ENCODE measurements around the gene INAFM2. TPM values are rescaled to one million over a fixed set of nuclear protein-coding genes. Genes with fewer than 3 reads are reported as not detected.

The INAFM2 gene
- polyA plus RNA-seq, 2 donors, result 6.4 to 7.0 TPM

DNA sequence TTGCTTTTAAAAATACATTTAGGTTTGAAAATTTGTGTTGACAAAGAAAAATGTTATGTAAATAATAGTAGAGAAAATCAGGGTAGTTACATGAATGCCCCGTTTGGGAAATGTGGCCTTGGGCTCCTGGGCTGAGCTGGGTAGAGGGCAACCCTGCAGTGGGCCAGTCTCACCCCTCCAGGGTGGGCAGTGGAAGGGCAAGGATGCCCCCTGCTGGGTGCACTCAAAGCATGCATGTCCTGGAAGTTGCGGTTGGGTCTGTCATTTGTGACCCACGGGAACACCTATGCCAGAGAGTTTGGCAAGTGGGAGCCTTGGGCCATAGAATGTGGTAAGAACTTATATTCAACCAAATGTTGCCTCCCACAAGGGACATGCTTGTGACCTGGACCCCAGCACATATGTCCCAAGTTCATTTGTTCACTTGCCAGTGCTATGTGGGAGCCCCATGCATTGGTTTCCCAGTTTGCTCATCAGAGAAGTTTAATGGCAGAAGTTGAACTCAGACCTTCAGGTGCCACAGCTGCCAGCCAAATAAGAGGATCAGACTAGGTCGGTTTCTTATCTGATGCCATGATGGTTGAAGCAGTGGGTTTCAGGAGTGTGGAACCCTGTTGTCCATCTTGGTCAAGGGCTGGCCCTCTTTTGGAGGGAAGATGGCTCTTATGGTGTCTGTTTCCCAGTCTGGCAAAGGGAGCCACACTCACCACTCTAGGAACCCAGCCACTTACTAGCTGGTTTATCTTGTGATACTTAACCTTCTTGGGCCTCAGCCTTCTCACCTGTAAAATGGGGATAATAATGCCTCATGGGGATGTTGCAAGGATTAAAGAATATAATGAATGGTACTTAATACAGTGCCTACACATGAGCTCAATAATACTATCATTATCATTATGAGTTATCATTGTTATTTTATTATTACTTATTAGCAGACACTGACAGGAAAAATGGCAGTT lies 13.2 kb upstream of the INAFM2 start:
- 15 to 30% methylated on average over 4 of the region's 4 CpGs for WGBS, 2 donors
- Histone ChIP-seq H3K4me1 (ENCODE audit: control insufficient read depth in 2 of 2, insufficient read depth in 2 of 2, low read length in 1 of 2) (peaks cover 0 to 3% of the 10 kb centered on the region in 2 donors), H3K9me3 (ENCODE audit: control insufficient read depth in 2 of 2, insufficient read depth in 1 of 2, low read depth in 1 of 2, low read length in 1 of 2) (no peaks in the 10 kb centered on the region), H3K4me3 (ENCODE audit: low read depth in 1 of 2, low read length in 2 of 2) (no peak overlapping the region), H3K36me3 (ENCODE audit: control insufficient read depth in 2 of 2, insufficient read depth in 2 of 2, low read length in 1 of 2) (no peaks in the 10 kb centered on the region), H3K27me3 (ENCODE audit: control insufficient read depth in 1 of 2, insufficient read depth in 2 of 2, low read length in 2 of 2) (no peaks in the 10 kb centered on the region), H3K27ac (ENCODE audit: low read depth in 2 of 2, low read length in 1 of 2) (no peak overlapping the region)

DNA sequence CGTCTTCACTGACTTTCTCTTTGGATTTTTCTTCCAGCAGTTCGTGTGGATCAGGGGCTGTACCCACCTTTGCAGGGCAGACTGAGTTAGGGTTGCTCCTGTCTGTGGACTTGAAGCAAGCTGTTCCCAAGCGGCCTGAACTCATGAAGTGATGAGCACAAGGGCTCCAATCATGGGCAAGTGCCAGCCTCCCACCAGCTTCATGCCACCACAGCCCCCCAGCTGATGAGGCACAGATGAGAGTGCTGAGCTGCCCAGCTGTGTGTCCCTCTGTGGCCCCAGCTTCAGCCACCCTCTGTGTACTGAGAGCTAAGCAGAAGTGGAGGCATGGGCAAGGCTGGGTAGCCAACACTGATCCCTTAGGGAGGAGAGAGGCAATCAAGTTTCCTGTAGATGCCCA lies 12.5 kb upstream of the INAFM2 start:
- 56 to 66% methylated on average over 3 of the region's 3 CpGs for WGBS, 2 donors
- no peak overlapping the region for H3K27ac ChIP-seq (ENCODE audit: low read depth in 2 of 2, low read length in 1 of 2)
- H3K4me1 ChIP-seq (ENCODE audit: control insufficient read depth in 2 of 2, insufficient read depth in 2 of 2, low read length in 1 of 2), result peaks cover 0 to 3% of the 10 kb centered on the region in 2 donors
- no peaks in the 10 kb centered on the region for H3K9me3 ChIP-seq (ENCODE audit: control insufficient read depth in 2 of 2, insufficient read depth in 1 of 2, low read depth in 1 of 2, low read length in 1 of 2)
- no peaks in the 10 kb centered on the region for H3K36me3 ChIP-seq (ENCODE audit: control insufficient read depth in 2 of 2, insufficient read depth in 2 of 2, low read length in 1 of 2)
- no peaks in the 10 kb centered on the region for H3K27me3 ChIP-seq (ENCODE audit: control insufficient read depth in 1 of 2, insufficient read depth in 2 of 2, low read length in 2 of 2)
- no peak overlapping the region for H3K4me3 ChIP-seq (ENCODE audit: low read depth in 1 of 2, low read length in 2 of 2)

DNA sequence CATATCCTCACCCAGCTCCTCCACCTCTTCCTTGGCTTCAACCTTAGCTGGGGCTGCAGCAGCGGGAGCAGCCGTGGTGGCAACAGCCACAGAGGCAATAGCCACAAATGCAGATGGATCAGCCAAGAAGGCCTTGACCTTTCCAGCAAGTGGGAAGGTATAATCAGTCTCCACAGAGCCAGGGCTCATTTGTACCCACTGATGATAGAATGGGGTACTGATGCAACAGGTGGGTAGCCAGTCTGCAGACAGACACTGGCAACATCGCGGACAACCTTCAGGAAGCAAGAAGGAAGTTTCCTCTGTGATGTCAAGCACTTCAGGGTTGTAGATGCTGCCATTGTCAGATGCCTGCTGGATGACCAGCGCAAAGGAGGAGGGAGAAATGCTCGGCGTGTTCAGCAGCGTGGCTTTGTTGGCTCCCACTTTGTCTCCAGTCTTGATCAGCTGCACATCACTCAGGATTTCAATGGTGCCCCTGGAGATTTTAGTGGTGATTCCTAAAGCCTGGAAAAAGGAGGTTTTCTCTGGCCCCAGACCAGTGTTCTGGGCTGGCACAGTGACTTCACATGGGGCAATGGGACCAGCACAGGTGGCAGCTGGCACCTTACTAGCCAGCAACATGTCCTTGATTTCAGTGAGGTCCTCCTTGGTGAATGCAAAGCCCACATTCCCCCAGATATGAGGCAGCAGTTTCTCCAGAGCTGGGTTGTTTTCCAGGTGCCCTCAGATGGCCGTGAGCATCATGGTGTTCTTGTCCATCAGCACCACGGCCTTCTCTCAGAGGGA lies 10.9 kb upstream of the INAFM2 start:
- no peak overlapping the region for H3K4me3 ChIP-seq (ENCODE audit: low read depth in 1 of 2, low read length in 2 of 2)
- H3K4me1 ChIP-seq (ENCODE audit: control insufficient read depth in 2 of 2, insufficient read depth in 2 of 2, low read length in 1 of 2), result peaks cover 0 to 3% of the 10 kb centered on the region in 2 donors
- H3K36me3 ChIP-seq (ENCODE audit: control insufficient read depth in 2 of 2, insufficient read depth in 2 of 2, low read length in 1 of 2), result no peaks in the 10 kb centered on the region
- H3K27me3 ChIP-seq (ENCODE audit: control insufficient read depth in 1 of 2, insufficient read depth in 2 of 2, low read length in 2 of 2), result no peaks in the 10 kb centered on the region
- H3K9me3 ChIP-seq (ENCODE audit: control insufficient read depth in 2 of 2, insufficient read depth in 1 of 2, low read depth in 1 of 2, low read length in 1 of 2), result no peaks in the 10 kb centered on the region
- 91 to 92% methylated on average over 9 to 10 of the region's 10 CpGs for WGBS, 2 donors
- no peak overlapping the region for H3K27ac ChIP-seq (ENCODE audit: low read depth in 2 of 2, low read length in 1 of 2)

DNA sequence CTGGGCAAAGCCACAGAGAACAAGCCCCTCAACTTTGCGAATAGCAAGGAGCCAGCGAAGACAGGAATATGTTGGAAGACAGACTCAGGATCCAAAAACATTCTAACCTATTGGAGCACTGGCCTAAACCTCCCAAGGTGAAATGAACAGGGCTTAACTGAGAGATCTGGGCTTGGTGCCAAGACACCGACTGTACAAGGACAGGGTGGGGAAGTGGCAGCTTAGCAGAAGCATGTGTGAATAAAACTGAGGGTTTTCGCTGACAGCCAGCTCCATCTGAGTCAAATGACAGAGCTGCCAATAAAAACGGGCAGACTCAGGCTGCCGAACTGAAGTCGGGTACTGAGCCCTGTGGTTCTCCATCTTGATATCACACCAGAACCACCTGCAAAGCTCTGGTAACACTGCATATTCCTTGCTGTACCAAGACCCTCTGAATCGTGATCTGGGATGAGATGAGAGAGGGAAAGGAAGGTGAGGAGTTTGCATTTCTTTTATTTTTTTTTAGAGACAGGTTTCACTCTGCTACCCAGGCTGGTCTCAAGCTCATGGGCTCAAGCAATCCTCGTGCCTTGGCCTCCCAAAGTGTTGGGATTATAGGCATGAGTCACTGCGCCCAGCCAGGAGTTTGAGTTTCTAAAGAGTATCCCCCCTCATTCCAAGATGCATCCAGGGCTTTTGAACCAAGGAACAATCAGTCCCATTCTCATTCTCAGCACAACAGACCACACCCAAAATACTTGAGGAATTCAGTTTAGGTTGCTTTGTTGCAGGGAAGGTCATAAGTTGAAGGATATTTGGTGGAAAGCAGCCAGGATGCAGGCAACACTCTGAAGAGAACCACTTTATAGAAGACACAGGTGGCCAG lies 9.7 kb upstream of the INAFM2 start:
- Histone ChIP-seq H3K27ac (ENCODE audit: low read depth in 2 of 2, low read length in 1 of 2) (no peak overlapping the region), H3K27me3 (ENCODE audit: control insufficient read depth in 1 of 2, insufficient read depth in 2 of 2, low read length in 2 of 2) (no peaks in the 10 kb centered on the region), H3K36me3 (ENCODE audit: control insufficient read depth in 2 of 2, insufficient read depth in 2 of 2, low read length in 1 of 2) (no peaks in the 10 kb centered on the region), H3K4me1 (ENCODE audit: control insufficient read depth in 2 of 2, insufficient read depth in 2 of 2, low read length in 1 of 2) (peaks cover 0 to 2% of the 10 kb centered on the region in 2 donors), H3K4me3 (ENCODE audit: low read depth in 1 of 2, low read length in 2 of 2) (no peak overlapping the region), H3K9me3 (ENCODE audit: control insufficient read depth in 2 of 2, insufficient read depth in 1 of 2, low read depth in 1 of 2, low read length in 1 of 2) (no peaks in the 10 kb centered on the region)
- WGBS, 2 donors, result 34 to 37% methylated on average over 10 of the region's 10 CpGs

DNA sequence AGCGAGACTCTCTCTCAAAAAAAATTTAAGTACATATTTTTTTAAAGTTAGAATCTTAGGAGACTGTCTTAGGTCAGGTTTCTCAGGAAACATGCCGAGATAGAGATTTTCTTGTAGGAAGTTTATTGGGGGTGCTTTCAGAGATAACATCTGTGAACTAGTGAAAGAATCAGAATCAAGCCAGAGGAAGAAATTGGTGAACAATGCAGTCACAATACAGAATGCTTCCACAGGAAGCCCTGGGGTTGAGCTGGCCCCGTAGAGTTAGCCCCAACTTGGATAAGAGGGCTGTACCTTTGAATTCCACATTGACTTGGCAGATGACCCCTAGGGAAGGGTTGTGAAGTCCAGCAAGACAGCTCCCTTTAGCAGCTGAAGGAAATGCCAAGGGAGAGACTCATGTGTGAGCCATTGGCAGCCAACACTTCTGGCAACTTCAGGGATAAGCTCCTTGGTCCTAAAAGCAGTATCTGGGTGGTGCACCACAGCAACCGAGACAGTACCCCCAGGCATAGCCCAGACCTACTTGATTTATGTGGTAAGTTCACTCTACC lies 8.7 kb upstream of the INAFM2 start:
- H3K9me3 ChIP-seq (ENCODE audit: control insufficient read depth in 2 of 2, insufficient read depth in 1 of 2, low read depth in 1 of 2, low read length in 1 of 2), result no peaks in the 10 kb centered on the region
- no peak overlapping the region for H3K27ac ChIP-seq (ENCODE audit: low read depth in 2 of 2, low read length in 1 of 2)
- H3K4me1 ChIP-seq (ENCODE audit: control insufficient read depth in 2 of 2, insufficient read depth in 2 of 2, low read length in 1 of 2), result no peaks in the 10 kb centered on the region
- no peak overlapping the region for H3K4me3 ChIP-seq (ENCODE audit: low read depth in 1 of 2, low read length in 2 of 2)
- H3K36me3 ChIP-seq (ENCODE audit: control insufficient read depth in 2 of 2, insufficient read depth in 2 of 2, low read length in 1 of 2), result no peaks in the 10 kb centered on the region
- 77 to 88% methylated on average over 4 of the region's 4 CpGs for WGBS, 2 donors
- H3K27me3 ChIP-seq (ENCODE audit: control insufficient read depth in 1 of 2, insufficient read depth in 2 of 2, low read length in 2 of 2), result no peaks in the 10 kb centered on the region

DNA sequence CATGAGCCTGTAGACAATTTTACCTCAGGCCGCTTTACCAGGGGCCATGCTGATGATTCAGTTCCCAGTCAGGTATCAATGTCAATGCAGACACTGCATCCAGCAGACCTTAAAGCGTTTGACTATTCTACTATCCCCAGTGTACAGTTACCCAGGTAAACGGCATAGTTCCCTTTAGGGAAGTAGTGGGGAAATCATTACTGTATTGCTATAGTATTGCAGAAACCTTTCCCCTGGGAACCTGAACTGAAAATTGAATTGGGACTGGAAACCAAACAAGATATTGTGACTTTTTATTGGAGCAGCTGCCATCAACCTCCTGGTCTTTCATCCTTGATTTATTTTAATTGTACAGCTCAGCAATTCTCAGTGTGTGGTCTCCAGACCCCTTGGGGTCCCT lies 6.6 kb upstream of the INAFM2 start:
- Histone ChIP-seq H3K27ac (ENCODE audit: low read depth in 2 of 2, low read length in 1 of 2) (no peak overlapping the region), H3K4me3 (ENCODE audit: low read depth in 1 of 2, low read length in 2 of 2) (no peak overlapping the region), H3K4me1 (ENCODE audit: control insufficient read depth in 2 of 2, insufficient read depth in 2 of 2, low read length in 1 of 2) (no peaks in the 10 kb centered on the region), H3K36me3 (ENCODE audit: control insufficient read depth in 2 of 2, insufficient read depth in 2 of 2, low read length in 1 of 2) (no peaks in the 10 kb centered on the region), H3K9me3 (ENCODE audit: control insufficient read depth in 2 of 2, insufficient read depth in 1 of 2, low read depth in 1 of 2, low read length in 1 of 2) (no peaks in the 10 kb centered on the region), H3K27me3 (ENCODE audit: control insufficient read depth in 1 of 2, insufficient read depth in 2 of 2, low read length in 2 of 2) (no peaks in the 10 kb centered on the region)
- WGBS, 2 donors, result 89 to 90% methylated on average over 3 of the region's 3 CpGs

DNA sequence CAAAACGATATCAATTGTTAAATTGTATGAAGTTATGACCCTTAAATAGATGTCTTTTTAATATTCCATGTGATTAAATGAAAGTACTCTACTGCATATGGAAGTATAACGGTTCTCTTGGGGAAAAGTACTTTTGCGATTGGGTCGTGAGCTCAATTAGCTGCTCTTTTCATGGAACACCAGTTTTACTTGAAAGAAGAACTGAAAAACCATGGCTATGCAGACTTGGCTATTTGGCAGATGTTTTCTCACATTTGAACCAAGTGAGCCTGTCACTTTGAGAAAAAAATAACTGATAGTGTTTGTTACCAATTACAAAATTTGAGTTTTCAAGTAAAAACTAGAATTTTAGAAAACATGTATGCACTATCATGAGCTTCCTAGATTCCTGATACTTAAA lies 5.9 kb upstream of the INAFM2 start:
- H3K27ac ChIP-seq (ENCODE audit: low read depth in 2 of 2, low read length in 1 of 2), result no peak overlapping the region
- H3K9me3 ChIP-seq (ENCODE audit: control insufficient read depth in 2 of 2, insufficient read depth in 1 of 2, low read depth in 1 of 2, low read length in 1 of 2), result no peaks in the 10 kb centered on the region
- no peaks in the 10 kb centered on the region for H3K36me3 ChIP-seq (ENCODE audit: control insufficient read depth in 2 of 2, insufficient read depth in 2 of 2, low read length in 1 of 2)
- no peaks in the 10 kb centered on the region for H3K27me3 ChIP-seq (ENCODE audit: control insufficient read depth in 1 of 2, insufficient read depth in 2 of 2, low read length in 2 of 2)
- no peak overlapping the region for H3K4me3 ChIP-seq (ENCODE audit: low read depth in 1 of 2, low read length in 2 of 2)
- WGBS, 2 donors, result 76 to 78% methylated on average over 4 of the region's 4 CpGs
- no peaks in the 10 kb centered on the region for H3K4me1 ChIP-seq (ENCODE audit: control insufficient read depth in 2 of 2, insufficient read depth in 2 of 2, low read length in 1 of 2)

DNA sequence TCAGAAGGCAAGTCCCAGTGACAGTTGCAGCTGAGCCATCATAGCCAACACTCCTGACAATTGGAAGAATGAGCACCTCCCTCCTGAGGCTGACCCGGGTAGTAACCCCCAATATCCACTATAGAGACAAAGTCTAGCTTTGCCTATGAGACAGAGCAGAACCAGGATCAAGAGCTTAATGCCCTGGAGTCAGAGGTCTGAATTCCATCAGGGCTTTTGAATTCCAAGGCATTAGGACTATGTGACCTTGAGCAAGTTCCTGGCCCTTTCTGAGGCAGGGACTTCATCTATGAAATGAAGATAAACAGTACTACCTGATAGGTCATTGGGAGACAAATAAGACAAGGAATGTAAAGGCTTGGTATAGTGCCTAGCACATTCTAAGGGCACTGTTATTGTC lies 3.1 kb upstream of the INAFM2 start:
- Histone ChIP-seq H3K4me3 (ENCODE audit: low read depth in 1 of 2, low read length in 2 of 2) (no peak overlapping the region), H3K9me3 (ENCODE audit: control insufficient read depth in 2 of 2, insufficient read depth in 1 of 2, low read depth in 1 of 2, low read length in 1 of 2) (no peaks in the 10 kb centered on the region), H3K27ac (ENCODE audit: low read depth in 2 of 2, low read length in 1 of 2) (no peak overlapping the region), H3K36me3 (ENCODE audit: control insufficient read depth in 2 of 2, insufficient read depth in 2 of 2, low read length in 1 of 2) (no peaks in the 10 kb centered on the region), H3K4me1 (ENCODE audit: control insufficient read depth in 2 of 2, insufficient read depth in 2 of 2, low read length in 1 of 2) (peaks cover 3 to 4% of the 10 kb centered on the region in 2 donors), H3K27me3 (ENCODE audit: control insufficient read depth in 1 of 2, insufficient read depth in 2 of 2, low read length in 2 of 2) (no peaks in the 10 kb centered on the region)
- 95 to 96% methylated on average over 1 of the region's 1 CpG for WGBS, 2 donors

DNA sequence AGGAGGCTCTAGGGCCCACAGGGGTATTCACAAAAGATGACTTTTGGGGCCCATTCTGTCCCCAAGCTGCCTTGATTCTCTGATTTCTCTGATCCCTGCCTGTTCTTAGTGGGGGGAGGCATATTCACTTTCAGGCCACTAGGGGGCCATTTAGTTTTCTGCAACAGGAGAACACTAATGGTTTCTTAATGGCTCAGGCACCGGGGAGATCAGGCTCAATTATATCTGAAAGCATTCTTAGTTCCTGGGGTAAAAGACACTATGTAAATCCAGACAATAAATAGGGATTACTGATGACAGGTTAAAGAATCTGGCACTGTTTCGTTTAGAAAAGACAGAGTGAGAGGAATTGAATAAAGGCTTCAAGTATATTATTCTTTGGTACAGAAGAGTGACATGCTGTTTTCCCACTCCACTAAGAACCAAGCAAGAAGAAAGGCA lies 2.5 kb upstream of the INAFM2 start:
- H3K4me1 ChIP-seq (ENCODE audit: control insufficient read depth in 2 of 2, insufficient read depth in 2 of 2, low read length in 1 of 2), result peaks cover 4% of the 10 kb centered on the region in 2 donors
- H3K36me3 ChIP-seq (ENCODE audit: control insufficient read depth in 2 of 2, insufficient read depth in 2 of 2, low read length in 1 of 2), result no peaks in the 10 kb centered on the region
- no peaks in the 10 kb centered on the region for H3K27me3 ChIP-seq (ENCODE audit: control insufficient read depth in 1 of 2, insufficient read depth in 2 of 2, low read length in 2 of 2)
- no peaks in the 10 kb centered on the region for H3K9me3 ChIP-seq (ENCODE audit: control insufficient read depth in 2 of 2, insufficient read depth in 1 of 2, low read depth in 1 of 2, low read length in 1 of 2)
- H3K27ac ChIP-seq (ENCODE audit: low read depth in 2 of 2, low read length in 1 of 2), result no peak overlapping the region
- WGBS, 2 donors, result 0% methylated on average over 2 of the region's 2 CpGs
- no peak overlapping the region for H3K4me3 ChIP-seq (ENCODE audit: low read depth in 1 of 2, low read length in 2 of 2)

Data from esophagus (tissue), 2 donors.